Measurements from ENCODE around the gene THADA.
A peak's percentile ranks its signal among the peaks of the same experiment; 100 is the strongest.

The THADA gene

GRCh38 chr2:43217228-43218154 is 378.3 kb downstream of the THADA start:
- DNase-seq = no peak

DNA sequence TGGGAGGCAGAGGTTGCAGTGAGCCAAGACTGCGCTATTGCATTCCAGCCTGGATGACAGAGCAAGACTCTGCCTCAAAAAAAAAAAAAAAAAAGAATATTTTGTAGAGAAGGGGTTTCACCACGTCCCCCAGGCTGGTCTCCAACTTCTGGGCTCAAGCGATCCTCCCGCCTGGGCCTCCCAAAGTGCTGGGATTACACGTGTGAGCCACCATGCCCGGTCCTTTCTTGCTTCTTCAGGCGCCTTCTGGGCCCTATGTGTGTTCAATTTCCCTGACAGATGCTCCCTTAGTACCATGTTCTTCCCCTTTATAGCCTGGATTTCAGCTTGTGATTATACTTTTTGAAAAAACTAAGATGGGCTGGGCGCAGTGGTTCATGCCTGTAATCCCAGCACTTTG is 379.2 kb downstream of the THADA start:
- no peak for DNase-seq

DNA sequence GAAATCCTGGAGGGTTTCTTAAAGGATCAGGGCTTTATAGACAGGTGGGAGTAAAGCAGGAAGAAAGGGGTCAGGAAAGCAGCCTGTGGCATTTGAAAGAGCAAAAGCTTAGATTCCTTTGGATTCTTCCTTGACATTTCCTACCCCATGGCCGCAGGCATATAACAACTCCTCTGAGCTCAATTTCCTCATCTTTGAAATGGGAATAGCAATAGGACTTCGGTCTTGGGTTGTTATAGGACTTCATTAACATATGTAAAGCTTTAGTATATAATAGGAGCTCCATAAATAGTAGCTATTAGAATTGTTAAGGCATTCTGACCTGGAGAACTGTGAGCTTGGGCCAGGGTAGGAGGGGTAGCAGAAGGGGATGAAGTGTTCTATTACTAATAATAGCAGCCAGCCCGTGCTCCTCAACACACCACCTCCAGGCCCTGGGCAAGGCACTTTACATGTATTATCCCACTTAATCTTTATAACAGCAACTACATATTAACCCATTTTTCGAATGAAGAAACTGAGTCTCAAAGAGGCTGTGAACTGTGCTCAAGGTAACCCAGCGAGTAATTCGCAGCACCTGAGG is 380.1 kb downstream of the THADA start:
- DNase-seq = no peak

DNA sequence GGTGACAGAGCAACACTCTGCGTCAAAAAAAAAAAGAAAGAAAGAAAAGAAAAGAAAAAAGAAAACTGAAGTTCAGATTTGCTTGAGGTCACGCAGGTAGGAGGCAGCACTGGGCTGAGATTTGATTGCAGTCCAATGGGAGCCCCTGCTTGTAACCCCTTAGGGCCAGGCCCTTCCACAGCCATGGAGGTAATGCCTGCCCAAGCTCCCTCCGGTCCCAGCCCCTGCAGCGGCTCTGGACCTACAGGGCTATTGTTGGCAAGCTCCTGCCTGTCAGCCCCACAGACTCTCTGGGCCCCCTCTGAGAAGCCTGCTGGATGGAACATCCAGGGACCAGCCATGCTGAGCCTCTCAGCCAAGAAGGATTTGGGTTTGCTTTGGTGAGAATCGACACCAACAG is 381.6 kb downstream of the THADA start:
- no peak for DNase-seq

DNA sequence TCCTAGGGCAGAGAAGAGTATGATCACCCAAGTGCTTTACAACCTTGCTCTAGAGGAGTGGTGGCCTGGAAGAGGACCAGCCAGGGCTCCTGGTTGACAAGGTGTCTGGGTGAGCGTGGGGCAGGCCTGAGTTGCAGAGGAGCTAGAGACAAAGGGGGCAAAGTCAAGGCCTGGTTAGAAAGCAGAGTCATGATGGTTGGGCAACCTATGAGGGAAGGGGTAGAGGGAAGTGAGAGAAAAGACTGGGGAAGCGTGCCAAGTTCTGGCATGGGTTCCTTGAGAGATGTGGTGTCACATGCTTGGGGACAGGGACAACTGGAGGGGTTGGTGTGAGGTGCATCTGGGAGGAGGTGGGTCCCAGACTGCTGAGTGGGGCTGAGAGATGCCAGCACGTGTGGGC is 382.9 kb downstream of the THADA start:
- DNase-seq = peak in 19 of 56 donors; percentile 8 to 71 (median 20)

GRCh38 chr2:43212216-43212835 is 383.5 kb downstream of the THADA start:
- DNase-seq = no peak

GRCh38 chr2:43210467-43211303 is 385.2 kb downstream of the THADA start:
- DNase-seq = peak in 5 of 56 donors; percentile 8 to 31 (median 17)

- DNase-seq = no peak
These were observed 385.7 kb downstream of the THADA start for GRCh38 chr2:43210125-43210466.

DNA sequence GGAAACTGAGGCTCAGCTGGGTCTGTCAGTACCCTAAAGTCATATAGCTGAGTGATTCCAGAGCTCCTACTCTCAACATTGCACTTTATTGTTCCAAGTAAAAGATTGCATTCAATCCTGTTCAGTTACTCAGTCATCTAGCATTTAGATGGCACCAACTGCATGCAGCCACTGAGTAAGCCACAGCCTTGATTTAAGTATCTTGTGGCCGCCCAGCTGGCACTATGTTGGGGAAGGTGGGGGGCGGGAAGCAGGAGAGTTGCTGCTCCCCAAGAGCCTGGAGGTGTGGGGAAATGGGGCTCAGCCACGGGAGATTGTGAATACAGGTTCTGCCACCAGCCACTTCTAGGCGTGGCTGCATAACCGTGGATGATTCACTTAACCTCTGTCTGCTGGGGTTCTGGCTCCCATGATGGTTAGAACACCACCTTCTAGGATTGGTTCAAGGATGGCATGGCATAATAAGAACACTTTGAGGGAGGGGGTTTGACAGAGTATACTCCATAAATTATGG is 386.6 kb downstream of the THADA start:
- no peak for DNase-seq

DNA sequence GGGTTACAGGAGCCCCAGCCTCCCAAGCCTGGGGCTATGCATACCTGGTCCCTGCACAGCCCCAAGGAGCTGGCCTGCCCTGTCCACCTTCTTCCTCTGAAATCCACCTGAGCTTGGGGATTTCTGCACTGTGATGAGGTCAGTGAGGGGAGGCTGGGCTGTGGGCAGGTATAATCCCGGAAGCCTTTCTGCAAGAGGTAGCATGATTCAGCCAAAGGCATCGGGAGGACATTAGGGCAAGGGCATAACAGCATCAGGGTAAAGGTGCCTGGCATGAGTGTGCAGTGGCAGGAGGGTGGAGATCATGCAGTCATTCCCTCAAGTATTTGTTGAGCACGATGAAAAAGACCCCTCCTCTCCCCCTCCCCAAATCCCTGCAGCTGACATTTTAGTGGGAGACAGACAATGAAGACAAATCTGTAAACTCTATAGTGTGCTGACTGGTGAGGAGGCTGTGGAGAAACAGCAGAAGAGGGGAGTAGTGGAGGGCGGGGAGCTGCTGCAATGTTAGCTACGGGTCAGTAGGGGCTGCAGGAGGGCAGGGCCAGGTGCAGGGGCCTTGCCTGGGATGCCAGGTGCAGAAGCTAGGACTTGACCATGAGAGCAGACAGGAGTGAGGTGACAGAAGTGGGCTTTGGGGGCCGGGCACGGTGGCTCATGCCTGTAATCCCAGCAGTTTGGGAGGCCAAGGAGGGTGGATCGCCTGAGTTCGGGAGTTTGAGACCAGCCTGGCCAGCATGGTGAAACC is 388.1 kb downstream of the THADA start:
- DNase-seq = no peak

- no peak for DNase-seq
These were observed 389.2 kb downstream of the THADA start for GRCh38 chr2:43206602-43207001.

GRCh38 chr2:43203373-43203772 is 392.5 kb downstream of the THADA start:
- DNase-seq = no peak

- no peak for DNase-seq
These were observed 393.5 kb downstream of the THADA start for GRCh38 chr2:43202289-43202688.

DNA sequence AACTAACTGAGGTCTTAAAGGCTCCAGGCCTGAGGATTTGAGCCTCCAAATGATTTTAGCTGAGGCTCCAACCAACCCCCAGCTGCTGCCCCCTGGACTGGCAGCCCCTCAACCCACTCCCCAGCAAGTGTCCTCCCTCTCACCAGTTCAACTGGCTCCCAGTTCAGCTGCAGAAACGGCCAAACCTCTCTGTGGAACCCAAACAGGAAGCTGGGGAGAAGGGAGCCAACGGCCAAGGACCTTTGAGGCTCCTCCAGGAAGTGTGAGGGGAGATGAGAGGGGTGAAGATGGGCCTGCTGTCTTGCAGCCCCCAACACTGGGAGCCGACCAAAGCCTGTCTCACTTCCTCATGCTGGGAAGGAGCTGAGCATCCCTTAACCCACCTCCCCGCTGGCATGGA is 394.3 kb downstream of the THADA start:
- no peak for DNase-seq

DNA sequence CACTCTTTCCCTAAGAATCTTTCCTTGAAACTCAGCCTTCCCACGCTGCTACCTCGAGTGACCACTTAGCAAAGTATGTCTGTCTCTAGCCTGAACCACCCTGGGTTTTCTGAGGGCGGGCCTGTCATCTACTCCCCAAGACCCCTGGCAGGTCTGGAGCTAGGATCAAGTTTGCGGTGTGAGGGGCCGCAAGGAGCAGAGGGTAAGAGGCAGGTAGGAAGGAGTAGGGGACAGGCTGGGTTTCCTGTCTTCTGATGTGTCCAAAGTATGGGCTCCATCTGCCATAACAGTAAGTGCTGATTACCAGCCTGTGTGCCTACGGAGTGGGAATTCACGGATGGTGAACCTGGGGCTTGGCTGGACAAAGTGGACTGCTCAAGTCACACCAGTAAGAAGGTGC is 394.8 kb downstream of the THADA start:
- no peak for DNase-seq

GRCh38 chr2:43199492-43200488 is 396.0 kb downstream of the THADA start:
- no peak for DNase-seq

DNA sequence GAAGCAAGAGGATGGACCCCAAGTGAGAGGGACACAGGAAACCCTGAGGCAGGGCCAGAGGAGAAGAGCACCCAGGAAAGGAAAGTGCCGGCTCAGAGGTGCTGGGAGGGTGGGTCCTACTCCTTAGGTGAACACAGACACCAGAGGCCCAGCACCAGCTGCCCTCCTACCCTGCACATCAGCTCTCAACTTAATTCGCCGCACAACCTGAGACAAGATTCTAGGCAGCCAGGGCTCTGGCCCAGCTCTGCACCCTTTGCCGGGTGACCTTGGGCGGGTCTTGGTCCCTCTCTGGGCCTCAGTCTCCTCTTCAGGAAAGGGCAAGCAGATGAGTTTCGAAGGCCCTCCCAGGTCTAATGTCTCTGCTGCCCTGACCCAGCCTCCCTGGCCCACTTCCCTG is 397.6 kb downstream of the THADA start:
- DNase-seq = no peak

GRCh38 chr2:43197588-43197896 is 398.3 kb downstream of the THADA start:
- no peak for DNase-seq

- DNase-seq = no peak
These were observed 398.9 kb downstream of the THADA start for GRCh38 chr2:43196768-43197587.
